IPS DF 6.9 (cell line): Measurements from ENCODE around the gene WDR19.
"Not testable (repeated sequence)": the region's sequence is repeated elsewhere in the genome, so short reads cannot be mapped to it uniquely, and the experiment has no call there.

Source experiments
- DNase-seq: peaks from one replicate; pipeline ENCODE4 v3.0.0-alpha.2; 2013; ENCODE audit warnings: low read depth, low spot score
- H3K27ac ChIP-seq: one replicate; pipeline ENCODE4 v1.5.1; 2013; ENCODE audit warnings: low read length, control low read depth
- H3K27me3 ChIP-seq: 2 replicates; pipeline ENCODE4 v1.6.1; 2013; ENCODE audit warnings: mild to moderate bottlenecking, low read length; ENCODE audit not compliant: control insufficient read depth, insufficient read depth
- H3K36me3 ChIP-seq: 2 replicates; pipeline ENCODE4 v1.6.1; 2013; ENCODE audit warnings: low read length; ENCODE audit not compliant: control insufficient read depth, insufficient read depth
- H3K4me1 ChIP-seq: 2 replicates; pipeline ENCODE4 v1.6.1; 2013; ENCODE audit warnings: low read length; ENCODE audit not compliant: control insufficient read depth, insufficient read depth
- H3K4me3 ChIP-seq: 2 replicates; pipeline ENCODE4 v1.5.1; 2013; ENCODE audit warnings: mild to moderate bottlenecking, low read length
- H3K9me3 ChIP-seq: 2 replicates; pipeline ENCODE4 v1.6.1; 2013; ENCODE audit warnings: low read length, inconsistent platforms; ENCODE audit not compliant: control insufficient read depth, insufficient read depth
- WGBS: extraction: QIAGEN DNeasy Blood & Tissue Kit; methylation state at CpG from one replicate; pipeline ENCODE4 v1.1.7; 2013; ENCODE audit warnings: mixed read lengths, missing lambda C conversion rate; ENCODE audit not compliant: insufficient read length, insufficient coverage; 5-methylcytosine and 5-hydroxymethylcytosine counted together

The WDR19 gene

DNA sequence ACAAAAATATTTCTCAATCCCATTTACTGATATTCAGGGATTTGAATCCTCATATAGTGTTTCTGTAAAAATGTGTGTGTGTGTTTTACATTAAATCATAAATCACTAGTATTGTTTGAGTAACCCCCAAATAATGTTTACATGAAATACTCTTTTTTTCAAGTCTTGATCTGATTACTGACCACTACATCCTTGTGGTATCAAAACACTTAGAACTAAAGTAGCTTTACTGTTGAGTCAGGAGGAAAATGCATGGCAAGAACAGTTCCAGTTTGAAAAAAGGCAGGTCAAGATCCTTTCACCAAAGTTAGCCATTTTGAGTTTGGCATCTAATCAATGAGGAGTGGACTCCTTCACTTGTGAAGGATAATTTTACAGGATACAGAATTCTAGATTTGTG lies 3.6 kb upstream of the WDR19 start:
- Histone ChIP-seq H3K36me3 (no peaks in the 10 kb centered on the region), H3K9me3 (no peaks in the 10 kb centered on the region), H3K4me3 (no peak overlapping the region), H3K4me1 (no peaks in the 10 kb centered on the region), H3K27ac (no peak overlapping the region), H3K27me3 (no peaks in the 10 kb centered on the region)
- DNase-seq: no peak

DNA sequence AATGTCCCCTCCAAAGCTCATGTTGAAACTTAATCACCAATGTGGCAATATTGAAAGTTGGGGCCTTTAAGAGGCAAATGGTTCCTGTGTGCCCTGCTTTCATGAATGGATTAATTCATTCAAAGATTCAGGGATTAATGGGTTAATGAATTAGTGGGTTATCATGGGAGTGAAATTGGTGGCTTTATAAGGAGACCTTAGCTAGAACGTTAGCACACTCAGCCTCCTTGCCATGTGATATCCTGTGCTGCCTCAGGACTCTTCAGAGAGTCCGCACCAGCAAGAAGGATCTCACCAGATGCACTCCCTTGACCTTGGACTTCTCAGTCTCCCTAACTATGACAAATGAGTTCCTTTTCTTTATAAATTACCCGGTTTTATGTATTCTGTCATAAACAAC lies 2.6 kb upstream of the WDR19 start:
- no peaks in the 10 kb centered on the region for H3K9me3 ChIP-seq
- no peak overlapping the region for H3K4me3 ChIP-seq
- no peak for DNase-seq
- no peaks in the 10 kb centered on the region for H3K36me3 ChIP-seq
- H3K27me3 ChIP-seq: no peaks in the 10 kb centered on the region
- H3K4me1 ChIP-seq: no peaks in the 10 kb centered on the region
- no CpG with 5 or more reads among the region's 3 CpGs for WGBS
- no peak overlapping the region for H3K27ac ChIP-seq

DNA sequence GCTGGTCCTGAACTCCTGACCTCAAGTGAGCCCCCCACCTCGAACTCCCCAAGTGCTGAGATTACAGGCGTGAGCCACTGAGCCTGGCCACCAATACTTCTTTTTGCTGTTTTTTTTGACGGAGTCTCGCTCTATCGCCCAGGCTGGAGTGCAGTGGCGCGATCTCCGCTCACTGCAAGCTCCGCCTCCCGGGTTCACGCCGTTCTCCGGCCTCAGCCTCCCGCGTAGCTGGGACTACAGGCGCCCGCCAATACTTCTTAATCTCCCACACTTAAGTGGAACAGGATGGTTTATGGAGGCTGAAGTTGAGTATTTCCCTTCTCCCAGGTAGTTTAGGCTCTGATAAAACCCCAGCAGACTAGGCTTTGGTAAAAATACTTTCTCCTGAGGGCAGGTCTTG lies 1.7 kb upstream of the WDR19 start:
- DNase-seq: not testable (repeated sequence)
- WGBS: no CpG with 5 or more reads among the region's 17 CpGs

DNA sequence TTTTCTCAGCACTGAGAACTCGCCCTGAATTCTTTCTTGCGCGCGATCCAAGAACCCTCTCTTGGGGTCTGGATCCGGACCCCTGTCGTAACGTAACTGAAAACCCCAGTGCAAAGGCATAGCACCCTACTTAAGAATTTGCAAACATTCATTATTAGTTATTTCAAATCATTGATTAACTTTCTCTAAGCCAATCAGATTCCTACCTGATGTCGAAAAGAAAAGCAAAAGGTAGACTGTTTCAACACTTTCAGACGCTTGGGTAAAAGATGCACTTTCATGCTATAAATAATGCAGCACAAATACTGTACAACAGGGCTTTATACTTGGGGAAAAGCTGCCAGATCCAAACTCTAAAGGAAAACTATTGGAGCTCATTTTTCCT lies 817 bp upstream of the WDR19 start:
- Histone ChIP-seq H3K4me1 (no peaks in the 10 kb centered on the region), H3K36me3 (no peaks in the 10 kb centered on the region), H3K27ac (no peak overlapping the region), H3K4me3 (no peak overlapping the region), H3K27me3 (no peaks in the 10 kb centered on the region), H3K9me3 (no peaks in the 10 kb centered on the region)
- WGBS: no CpG with 5 or more reads among the region's 9 CpGs
- DNase-seq: no peak

More for the DNA sequence above, 1.7 kb upstream of the WDR19 start:
- H3K4me1 ChIP-seq, H3K27ac ChIP-seq, H3K9me3 ChIP-seq, H3K27me3 ChIP-seq, H3K4me3 ChIP-seq, H3K36me3 ChIP-seq: not testable (repeated sequence)

DNA sequence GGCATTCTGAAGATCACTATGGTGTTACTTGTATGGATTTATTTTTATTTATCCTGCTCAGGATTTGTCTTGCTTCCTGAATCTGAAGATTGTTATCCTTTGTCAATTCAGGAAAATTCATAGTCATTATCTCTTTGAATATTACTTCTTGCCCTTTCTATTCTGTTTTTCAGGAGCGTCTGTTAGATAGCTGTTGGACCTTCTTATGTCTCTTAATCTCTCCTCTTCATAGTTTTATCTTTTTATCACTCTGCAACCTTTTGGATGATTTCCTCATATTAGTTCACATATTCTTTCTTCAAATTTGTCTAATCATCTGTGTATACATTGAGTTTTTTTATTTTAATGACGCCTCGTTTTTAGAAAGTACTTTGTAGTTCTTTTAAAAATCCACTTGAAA lies 19.6 kb downstream of the WDR19 start:
- H3K27me3 ChIP-seq: no peaks in the 10 kb centered on the region
- no peaks in the 10 kb centered on the region for H3K9me3 ChIP-seq
- H3K27ac ChIP-seq: no peak overlapping the region
- H3K36me3 ChIP-seq: no peaks in the 10 kb centered on the region
- no CpG with 5 or more reads among the region's 3 CpGs for WGBS
- H3K4me3 ChIP-seq: no peak overlapping the region
- no peak for DNase-seq
- no peaks in the 10 kb centered on the region for H3K4me1 ChIP-seq

DNA sequence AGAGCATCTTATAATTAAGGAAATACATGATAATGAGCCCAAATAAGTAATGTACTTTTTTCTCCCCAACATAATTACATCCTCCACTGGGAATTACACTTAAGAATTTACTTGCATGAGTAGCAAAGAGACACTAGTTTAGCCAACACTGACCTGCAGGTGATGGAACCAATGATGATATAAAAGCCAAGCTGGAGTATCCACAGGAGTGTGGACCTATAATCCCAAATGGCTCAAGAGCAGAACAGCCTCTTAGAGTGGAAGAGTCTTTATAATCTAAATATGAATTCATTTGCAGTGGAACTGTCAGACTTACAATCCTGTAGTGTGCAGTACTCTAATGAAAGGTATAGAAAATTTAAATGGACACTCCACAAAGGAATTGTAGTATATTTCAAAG lies 22.2 kb downstream of the WDR19 start:
- Histone ChIP-seq H3K4me3 (no peak overlapping the region), H3K9me3 (no peaks in the 10 kb centered on the region), H3K27ac (no peak overlapping the region), H3K36me3 (no peaks in the 10 kb centered on the region), H3K4me1 (no peaks in the 10 kb centered on the region), H3K27me3 (no peaks in the 10 kb centered on the region)
- no peak for DNase-seq

DNA sequence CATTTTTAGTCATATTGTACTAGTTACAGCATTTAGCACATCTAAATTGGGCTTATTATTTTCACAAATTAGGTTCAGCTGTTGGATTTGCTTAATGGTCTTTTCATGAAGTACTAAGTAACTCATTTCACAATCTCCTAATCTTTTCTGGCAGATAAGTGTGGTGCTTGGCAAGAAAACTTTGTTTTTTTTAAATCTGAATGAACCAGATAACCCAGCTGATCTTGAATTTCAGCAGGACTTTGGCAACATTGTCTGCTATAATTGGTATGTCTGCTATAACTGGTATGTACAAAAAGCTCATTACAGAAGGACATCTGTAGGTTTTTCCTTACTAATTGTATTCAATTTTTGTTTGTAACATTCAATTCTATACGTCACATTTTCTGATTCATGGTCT lies 22.7 kb downstream of the WDR19 start:
- Histone ChIP-seq H3K27me3 (no peaks in the 10 kb centered on the region), H3K4me1 (no peaks in the 10 kb centered on the region), H3K27ac (no peak overlapping the region), H3K4me3 (no peak overlapping the region), H3K36me3 (no peaks in the 10 kb centered on the region), H3K9me3 (no peaks in the 10 kb centered on the region)
- no peak for DNase-seq
- no CpG with 5 or more reads among the region's 1 CpG for WGBS

DNA sequence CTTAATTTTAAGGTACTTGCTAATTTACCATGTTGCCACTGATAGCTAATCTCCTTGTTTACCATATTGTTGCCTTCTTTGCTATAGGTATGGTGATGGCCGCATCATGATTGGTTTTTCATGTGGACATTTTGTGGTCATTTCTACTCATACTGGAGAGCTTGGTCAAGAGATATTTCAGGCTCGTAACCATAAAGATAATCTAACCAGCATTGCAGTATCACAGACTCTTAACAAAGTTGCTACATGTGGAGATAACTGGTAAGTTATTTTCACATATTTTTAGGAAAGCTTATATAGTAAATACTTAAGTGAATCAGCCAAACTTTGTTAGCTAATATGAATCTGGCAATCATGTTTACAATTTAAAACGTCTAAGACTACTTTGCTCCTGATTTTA lies 23.1 kb downstream of the WDR19 start:
- H3K4me3 ChIP-seq: no peak overlapping the region
- DNase-seq: no peak
- H3K36me3 ChIP-seq: no peaks in the 10 kb centered on the region
- H3K27ac ChIP-seq: no peak overlapping the region
- no CpG with 5 or more reads among the region's 3 CpGs for WGBS
- no peaks in the 10 kb centered on the region for H3K9me3 ChIP-seq
- H3K27me3 ChIP-seq: no peaks in the 10 kb centered on the region
- H3K4me1 ChIP-seq: no peaks in the 10 kb centered on the region

DNA sequence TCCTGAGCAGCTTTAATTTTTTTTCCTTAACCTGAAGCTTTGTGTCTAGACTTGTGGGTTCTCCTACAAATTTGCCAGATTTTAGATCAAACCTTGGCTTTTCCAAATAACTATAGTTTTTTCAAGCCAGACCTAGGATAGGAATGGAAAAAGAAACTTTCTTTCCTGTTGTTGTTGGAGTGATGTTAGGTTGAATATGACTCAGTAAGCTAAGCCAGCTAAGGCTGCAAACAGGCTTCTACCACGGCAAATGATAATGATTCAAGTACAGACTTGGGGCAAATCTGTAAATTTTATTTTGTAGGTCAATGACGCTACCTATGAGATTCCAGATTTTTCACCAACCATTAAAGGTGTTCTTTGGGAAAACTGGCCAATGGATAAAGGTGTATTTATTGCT lies 45.6 kb downstream of the WDR19 start:
- no peak overlapping the region for H3K4me3 ChIP-seq
- no peaks in the 10 kb centered on the region for H3K4me1 ChIP-seq
- no peaks in the 10 kb centered on the region for H3K27me3 ChIP-seq
- no peak for DNase-seq
- H3K36me3 ChIP-seq: no peaks in the 10 kb centered on the region
- WGBS: no CpG with 5 or more reads among the region's 2 CpGs
- H3K27ac ChIP-seq: no peak overlapping the region
- H3K9me3 ChIP-seq: no peaks in the 10 kb centered on the region

DNA sequence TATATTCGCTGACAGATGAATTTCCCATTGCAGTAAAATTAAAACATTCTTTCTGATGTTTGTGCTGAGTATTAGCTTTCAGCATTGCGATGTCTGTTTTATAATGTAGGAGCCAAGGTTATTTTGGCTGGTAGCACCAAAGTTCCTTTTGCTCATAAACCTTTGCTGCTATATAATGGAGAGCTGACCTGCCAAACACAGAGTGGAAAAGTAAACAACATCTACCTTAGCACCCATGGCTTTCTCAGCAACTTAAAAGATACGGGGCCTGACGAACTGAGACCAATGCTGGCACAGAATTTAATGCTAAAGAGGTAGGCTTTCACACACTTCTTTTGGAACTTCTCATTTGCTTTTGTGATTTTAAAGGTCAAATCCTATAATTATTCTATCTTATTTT lies 46.0 kb downstream of the WDR19 start:
- H3K27ac ChIP-seq: no peak overlapping the region
- no peaks in the 10 kb centered on the region for H3K4me1 ChIP-seq
- no peaks in the 10 kb centered on the region for H3K27me3 ChIP-seq
- H3K36me3 ChIP-seq: no peaks in the 10 kb centered on the region
- no peaks in the 10 kb centered on the region for H3K9me3 ChIP-seq
- no peak for DNase-seq
- no CpG with 5 or more reads among the region's 4 CpGs for WGBS
- H3K4me3 ChIP-seq: no peak overlapping the region

DNA sequence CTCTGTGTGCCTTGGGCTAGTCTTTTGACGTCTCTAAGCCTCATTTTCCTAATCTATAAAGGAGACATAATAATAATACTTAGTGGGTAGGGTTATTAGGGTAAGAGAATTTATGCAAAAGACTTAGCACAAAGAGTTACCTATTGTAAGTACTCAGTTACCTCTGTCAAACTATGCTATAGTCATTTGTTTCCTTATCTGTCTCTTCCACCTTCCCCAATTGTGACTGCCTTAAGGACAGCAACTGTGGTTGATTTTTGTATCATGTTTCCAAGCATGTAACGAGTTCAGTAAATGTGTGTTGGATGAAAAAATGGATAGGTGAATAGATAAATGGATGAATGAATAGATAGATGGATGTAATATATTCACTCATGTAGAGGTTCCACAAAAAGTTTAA lies 48.1 kb downstream of the WDR19 start:
- Histone ChIP-seq H3K4me1 (no peaks in the 10 kb centered on the region), H3K27ac (no peak overlapping the region), H3K9me3 (no peaks in the 10 kb centered on the region), H3K4me3 (no peak overlapping the region), H3K27me3 (no peaks in the 10 kb centered on the region), H3K36me3 (no peaks in the 10 kb centered on the region)
- 100% methylated on average over 1 of the region's 2 CpGs for WGBS
- DNase-seq: no peak
